ENCODE results near the gene HHEX. TPM values are rescaled to one million over a fixed set of nuclear protein-coding genes. Genes with fewer than 3 reads are reported as not detected.
"Not testable (repeated sequence)": the region's sequence is repeated elsewhere in the genome, so short reads cannot be mapped to it uniquely, and the experiment has no call there.

The HHEX gene
- 3.9 TPM for total RNA-seq

GRCh38 chr10:92689663-92690210 lies at the start of gene HHEX:
TSS of gene HHEX (plus strand) at chr10:92689955. CDS start at chr10:92689987, 32 bp downstream.
- DNase-seq: no peak

GRCh38 chr10:92640107-92640506 lies 49.6 kb upstream of the HHEX start:
- no peak for DNase-seq

- no peak for DNase-seq
Measured at GRCh38 chr10:92641492-92641891, 48.3 kb upstream of the HHEX start.

GRCh38 chr10:92644921-92645320 lies 44.8 kb upstream of the HHEX start:
- DNase-seq: no peak

GRCh38 chr10:92650864-92651263 lies 38.9 kb upstream of the HHEX start:
- DNase-seq: not testable (repeated sequence)

- DNase-seq: no peak
Measured at GRCh38 chr10:92655426-92655825, 34.3 kb upstream of the HHEX start.

GRCh38 chr10:92656266-92656961 lies 33.3 kb upstream of the HHEX start:
- DNase-seq: no peak

- no peak for DNase-seq
Measured at GRCh38 chr10:92657024-92657423, 32.7 kb upstream of the HHEX start.

- no peak for DNase-seq
Measured at GRCh38 chr10:92662848-92663247, 26.9 kb upstream of the HHEX start.

- DNase-seq: no peak
Measured at GRCh38 chr10:92664322-92664721, 25.4 kb upstream of the HHEX start.

GRCh38 chr10:92667078-92667477 lies 22.7 kb upstream of the HHEX start:
- no peak for DNase-seq

GRCh38 chr10:92677708-92678107 lies 12.0 kb upstream of the HHEX start:
- DNase-seq: no peak

- no peak for DNase-seq
Measured at GRCh38 chr10:92678206-92678605, 11.5 kb upstream of the HHEX start.

- DNase-seq: no peak
Measured at GRCh38 chr10:92681306-92681834, 8.4 kb upstream of the HHEX start.

GRCh38 chr10:92688573-92688926 lies 1.2 kb upstream of the HHEX start:
- DNase-seq: no peak

GRCh38 chr10:92688927-92689662 lies 660 bp upstream of the HHEX start:
- no peak for DNase-seq

GRCh38 chr10:92690211-92690914 lies 608 bp downstream of the HHEX start:
- DNase-seq: peak; percentile 57

GRCh38 chr10:92690915-92691590 lies 1.3 kb downstream of the HHEX start:
- DNase-seq: no peak

- DNase-seq: no peak
Measured at GRCh38 chr10:92691591-92692079, 1.9 kb downstream of the HHEX start.

GRCh38 chr10:92692080-92692671 lies 2.4 kb downstream of the HHEX start:
- no peak for DNase-seq

GRCh38 chr10:92692697-92693533 lies 3.2 kb downstream of the HHEX start:
- no peak for DNase-seq
